Pulmonary artery endothelial cell (primary cell): ENCODE results near the gene CCDC196. TPM values are rescaled to one million over a fixed set of nuclear protein-coding genes. Genes with fewer than 3 reads are reported as not detected.

Source experiments
- total RNA-seq: library from RNA; depleted of rRNA; stranded (reverse); fragments of >200 nt; gene quantifications from 2 replicates; pipeline ENCODE4 v1.2.3, GENCODE V29; 2014

Gene CCDC196
- total RNA-seq, 1 donor from 2014 or later, result not detected

Other genes starting within 250 kb of the CCDC196 start
- gene GPHN, start 21.8 kb downstream of the CCDC196 start, total RNA-seq, result 12.1 and 16.4 TPM in 2 replicates